HG02759 (cell line): ENCODE data around the gene ADGRB3.
"Not testable (repeated sequence)": the region's sequence is repeated elsewhere in the genome, so short reads cannot be mapped to it uniquely, and the experiment has no call there.

Experiments
- ATAC-seq: cut with Tn5 transposase; IDR thresholded peaks from one replicate; pipeline ENCODE4 v1.9.1; 2021; ENCODE audit warnings: mild to moderate bottlenecking, moderate library complexity; ENCODE audit not compliant: unreplicated experiment

Gene ADGRB3

DNA sequence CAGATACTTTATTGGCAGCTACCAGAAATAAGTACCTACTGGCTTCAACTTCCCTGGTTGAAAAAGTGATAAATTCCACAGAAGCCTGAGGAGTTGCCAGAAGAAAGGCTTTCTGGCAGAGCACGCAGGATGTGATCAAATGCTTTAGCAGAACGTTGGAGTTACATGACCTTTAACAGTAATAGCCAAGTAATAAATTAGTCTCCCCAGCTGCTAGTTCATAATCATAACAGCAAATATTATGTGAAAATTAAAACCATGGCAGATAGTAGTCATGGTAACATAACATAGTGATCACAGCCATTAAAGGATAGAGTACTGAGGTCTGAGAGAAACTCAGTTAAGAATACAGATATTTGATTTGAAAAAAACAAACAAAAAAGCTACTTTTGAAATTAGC is 567.7 kb downstream of the ADGRB3 start:
- no peak for ATAC-seq

DNA sequence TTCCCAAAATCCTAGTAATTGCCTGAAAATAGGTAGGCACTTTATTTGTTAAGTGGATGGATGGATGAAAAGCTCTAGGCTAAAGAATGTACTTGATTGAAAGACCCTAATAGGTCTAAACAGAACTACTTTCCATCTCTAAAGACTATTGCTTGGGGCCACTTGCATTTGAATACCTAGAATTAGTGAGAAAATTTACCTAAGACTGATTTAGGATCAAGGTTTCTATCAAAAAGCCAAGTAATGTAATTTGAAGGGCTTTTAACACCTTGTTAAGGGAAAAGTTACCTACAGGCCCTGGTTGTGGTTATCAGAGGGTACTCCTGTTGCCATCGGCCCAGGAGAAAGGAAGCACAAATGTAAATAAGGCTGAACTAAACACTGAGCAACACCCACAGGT is 581.0 kb downstream of the ADGRB3 start:
- no peak for ATAC-seq

DNA sequence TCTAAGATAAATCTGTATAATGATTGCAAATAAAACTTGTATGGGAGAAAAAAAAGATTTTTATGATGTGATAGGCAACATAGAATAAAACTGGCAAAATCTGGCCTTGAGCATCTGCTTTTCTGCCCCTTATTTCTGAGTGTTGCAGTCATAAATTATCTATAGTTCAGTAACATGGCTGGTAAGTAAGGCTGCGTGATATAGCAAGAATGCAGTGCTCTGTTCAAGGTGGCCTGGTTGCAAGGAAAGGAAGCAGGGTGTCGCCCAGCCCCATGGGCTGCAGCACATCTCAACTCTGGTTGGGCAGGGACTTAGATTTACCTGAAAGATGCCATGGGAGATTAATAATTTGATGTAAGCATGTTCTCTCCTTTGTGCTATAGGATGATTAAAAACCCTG is 582.3 kb downstream of the ADGRB3 start:
- no peak for ATAC-seq

DNA sequence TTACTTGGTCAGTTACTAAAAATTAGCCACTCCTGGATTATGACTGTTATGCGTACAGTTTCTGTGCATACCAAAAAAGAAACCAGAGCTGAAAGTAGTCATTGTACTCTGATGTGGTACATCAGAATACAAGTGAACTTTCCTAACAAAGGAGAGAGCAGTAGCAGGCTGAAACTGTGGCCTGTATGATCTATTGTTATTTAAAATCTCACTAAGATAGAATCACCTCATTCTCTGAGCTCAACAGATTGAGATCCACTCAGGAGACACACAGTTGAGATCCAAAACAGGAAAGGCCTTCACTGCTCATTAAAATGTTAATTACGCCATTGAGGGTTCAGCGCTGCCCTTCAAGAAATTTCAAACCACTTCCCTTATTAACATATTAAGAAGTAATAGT is 585.3 kb downstream of the ADGRB3 start:
- no peak for ATAC-seq

DNA sequence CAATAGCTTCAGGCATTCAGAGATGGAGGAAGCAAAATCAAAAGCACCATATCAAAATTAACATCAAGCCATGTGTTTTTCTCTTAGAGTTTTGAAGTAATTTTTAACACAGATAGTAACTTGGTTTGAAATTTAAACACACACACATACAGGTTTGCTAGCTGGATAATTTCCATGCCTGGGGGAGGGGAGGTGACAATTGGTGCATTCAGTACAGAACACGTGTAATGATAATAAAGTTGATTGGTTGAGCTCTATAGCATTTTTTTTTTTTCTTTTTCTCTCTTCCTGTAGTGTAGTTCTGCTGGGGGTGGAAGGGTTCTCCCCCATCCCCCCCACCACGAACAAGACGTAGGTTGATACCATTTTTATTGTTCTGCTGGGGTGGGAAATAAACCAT is 596.9 kb downstream of the ADGRB3 start:
- no peak for ATAC-seq

DNA sequence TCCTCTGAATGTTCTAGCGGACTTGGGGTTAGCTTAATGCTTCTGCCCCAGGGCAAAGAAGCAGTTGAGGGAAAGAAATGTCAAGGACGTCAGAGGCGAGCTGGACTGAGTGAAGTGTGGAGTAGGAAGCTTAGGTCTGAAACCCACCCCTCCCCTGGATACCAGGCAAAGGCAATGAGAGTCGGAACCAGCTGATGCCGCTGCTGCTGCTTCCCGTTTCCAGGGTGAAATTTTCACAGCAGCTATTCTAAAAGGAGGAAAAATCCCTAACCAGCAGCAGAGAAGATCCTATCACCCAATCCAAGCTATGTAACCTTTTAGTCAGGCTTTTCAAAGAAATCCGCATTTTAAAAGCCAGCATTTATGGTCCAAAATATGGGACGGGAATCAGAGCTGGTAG is 597.4 kb downstream of the ADGRB3 start:
- ATAC-seq = peak; percentile 11

DNA sequence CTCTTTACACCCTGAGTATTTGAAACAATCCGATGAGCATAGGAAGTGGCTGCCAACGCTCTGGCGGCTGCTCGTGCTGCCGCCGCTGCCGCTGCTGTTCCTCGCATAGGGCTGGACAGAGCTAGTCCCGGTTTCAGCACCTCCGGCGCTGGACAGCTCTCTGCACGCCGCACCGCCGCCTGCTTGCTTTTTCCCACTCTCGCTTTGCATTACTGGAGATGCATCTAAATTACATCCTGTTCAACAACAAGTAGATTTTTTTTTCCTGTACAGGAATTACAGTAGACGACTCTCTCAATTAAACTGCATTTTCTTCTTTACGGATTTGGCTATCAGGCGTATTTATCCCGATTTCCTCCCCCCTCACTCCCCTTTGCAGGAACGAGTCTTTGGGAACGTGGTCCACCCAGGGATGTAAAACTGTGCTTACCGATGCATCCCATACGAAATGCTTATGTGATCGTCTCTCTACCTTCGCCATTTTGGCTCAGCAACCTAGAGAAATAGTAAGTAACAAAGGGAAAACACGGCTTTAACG is 597.9 kb downstream of the ADGRB3 start:
- peak; percentile 98 for ATAC-seq

DNA sequence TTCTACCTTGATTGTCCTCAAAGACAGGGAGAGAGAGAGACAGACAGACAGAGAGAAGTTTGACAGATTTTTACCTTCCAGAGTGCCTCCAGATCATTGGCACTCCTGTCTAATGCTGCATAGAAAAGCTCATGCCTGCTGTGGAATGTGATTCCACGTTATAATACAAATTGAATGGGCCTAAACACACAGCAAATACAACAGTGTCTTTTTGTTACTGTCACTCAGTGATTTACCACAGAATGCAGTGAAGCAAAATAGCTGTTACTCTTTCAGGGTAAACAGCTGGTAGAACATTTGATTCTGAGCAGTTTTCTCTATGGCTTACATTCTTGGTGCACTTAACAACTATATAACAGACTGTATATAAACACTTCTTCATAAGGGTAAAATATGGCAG is 603.0 kb downstream of the ADGRB3 start:
- ATAC-seq = no peak

DNA sequence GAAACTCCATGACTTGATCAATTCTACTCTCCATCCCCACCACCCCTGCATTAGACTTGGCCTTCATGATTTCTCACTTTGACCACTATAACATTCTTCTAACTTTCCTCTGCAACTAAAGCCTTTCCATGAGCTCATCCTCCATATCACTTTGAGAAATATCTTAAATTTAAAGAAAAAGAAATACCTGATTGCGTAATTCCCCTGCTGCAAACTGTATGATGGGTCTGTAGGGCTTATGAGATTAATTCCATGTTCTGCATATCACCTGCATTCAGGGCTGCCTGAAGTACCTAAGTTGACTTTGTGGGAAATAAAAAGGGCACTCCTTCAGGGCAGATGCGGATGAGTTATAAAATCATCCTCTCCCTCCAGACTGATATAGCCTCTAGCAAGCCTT is 611.9 kb downstream of the ADGRB3 start:
- ATAC-seq = no peak

DNA sequence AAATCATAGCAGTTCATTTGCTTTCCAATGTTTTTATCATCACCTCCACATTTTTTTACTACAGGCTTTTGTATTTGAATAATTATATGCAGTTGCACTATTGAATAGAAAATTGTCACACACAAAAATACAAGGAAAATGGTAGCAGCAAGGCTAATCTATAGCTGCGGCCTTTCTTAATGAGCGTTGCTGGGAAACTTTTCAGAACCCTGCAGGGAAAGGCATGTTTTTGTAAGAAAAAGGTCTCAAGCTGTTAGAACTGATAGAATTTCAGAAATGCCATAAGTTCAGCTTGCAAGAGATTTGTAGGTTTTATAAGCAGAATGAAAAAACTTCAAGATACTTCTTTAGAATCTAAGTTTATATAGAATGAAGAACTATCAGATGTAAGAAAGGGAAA is 625.9 kb downstream of the ADGRB3 start:
- ATAC-seq = no peak

DNA sequence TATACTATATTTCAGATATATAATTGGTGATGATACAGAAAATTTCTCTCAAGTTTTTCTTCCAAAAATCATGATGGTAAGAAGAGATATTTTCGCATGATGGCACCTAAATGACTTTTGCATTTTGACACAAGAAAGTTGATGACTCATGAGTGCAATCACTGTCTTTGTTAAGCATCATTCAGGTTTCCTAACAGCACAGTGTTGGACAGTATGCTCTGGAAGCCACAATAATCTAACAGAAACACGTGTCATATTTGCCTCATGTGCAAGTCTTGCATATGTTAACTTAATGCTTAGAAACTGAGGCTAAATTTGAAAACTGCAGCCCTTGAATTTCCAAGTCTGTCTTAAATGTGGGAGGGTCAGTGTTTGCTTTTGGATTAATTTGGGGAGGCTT is 628.2 kb downstream of the ADGRB3 start:
- no peak for ATAC-seq

DNA sequence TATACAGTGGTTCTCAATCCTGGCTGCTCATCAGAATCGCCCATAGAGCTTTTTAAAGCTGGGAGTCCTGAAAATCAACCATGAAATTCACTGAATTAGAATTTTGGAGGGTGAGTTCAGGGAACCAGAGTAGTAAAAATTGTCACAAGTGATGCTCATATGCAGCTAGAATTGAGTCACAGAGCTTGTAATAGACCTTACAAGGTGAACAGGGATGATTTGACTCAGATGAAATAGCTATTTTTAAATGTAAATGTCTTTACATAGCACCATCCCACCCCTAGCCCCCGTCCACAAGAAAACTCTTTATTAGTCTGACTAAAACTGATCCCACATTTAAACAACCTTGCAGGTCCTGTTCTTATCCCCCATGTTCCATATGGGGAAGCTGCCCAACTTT is 630.0 kb downstream of the ADGRB3 start:
- ATAC-seq = no peak

DNA sequence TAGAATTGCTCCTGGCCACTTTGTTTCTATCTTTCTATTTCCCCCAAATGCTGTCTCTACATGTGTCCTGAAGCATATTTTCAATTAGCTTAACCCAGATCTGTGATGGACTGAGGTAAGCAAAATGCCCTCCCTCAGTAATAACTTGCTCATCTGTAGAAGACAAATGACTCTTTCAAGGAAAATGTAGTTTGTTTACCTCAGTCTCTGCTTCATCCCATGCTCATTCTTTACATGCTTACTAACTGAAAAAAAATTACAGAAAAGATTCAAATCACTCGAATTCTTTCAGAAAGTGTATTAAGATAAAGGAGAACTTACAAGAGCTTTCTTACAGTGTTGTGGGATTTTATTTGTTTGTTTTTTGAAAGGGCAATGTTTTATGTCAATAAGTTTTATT is 630.6 kb downstream of the ADGRB3 start:
- no peak for ATAC-seq

DNA sequence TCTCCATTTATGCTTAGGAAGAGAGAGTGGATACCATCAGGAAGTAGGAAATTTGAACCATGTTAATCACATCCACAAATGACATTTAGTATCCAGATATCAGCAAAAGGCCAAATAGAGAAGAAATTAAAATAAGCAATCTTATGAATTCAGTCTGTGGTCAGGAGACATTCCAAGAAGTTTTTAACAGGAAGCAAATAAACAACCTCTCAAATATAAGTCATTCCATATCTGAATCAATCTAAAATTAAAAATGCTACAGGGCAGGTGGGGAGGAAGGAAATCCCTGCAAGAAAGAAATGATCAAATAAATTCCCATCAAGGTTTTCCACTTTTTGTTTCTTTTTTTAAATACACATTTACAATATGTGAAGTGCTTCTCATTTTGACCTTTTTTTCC is 641.1 kb downstream of the ADGRB3 start:
- no peak for ATAC-seq

DNA sequence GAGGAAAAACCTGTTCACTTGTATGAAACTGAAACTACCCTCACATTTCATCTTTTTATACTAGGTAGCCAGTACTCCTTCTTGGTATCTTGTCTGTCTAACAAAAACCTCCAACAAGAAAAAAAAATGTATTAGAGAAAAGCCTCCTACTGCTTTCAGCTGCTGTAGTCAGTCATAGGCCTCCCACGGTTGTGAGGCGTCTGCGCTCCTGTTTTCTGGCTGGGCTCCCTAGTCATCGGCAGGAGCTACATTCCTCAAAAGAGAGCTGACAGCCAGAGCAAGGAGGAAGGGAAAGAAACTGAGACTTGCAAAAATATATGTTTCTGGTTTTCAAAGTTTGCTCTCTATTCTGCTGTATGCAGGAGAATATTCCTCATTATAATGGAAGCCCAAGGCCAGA is 644.7 kb downstream of the ADGRB3 start:
- ATAC-seq = no peak

DNA sequence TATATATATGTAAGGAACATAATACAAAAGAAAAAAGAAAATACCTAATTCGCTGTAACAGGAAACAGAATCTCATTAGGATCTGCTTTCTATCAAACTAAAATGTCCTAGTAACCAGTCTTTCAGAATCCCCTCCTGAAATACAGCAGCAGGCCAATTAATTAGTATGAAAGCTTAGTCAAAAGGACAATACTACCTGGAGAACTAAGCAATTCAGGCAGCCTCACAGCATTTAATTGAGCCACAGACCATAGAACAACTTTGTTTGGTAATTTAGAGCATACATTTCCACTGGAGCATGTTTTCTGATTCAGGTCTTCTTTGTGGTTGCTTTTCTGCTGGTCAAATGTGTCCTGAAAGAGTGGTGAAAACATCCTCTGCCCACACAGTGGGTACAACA is 645.8 kb downstream of the ADGRB3 start:
- no peak for ATAC-seq

DNA sequence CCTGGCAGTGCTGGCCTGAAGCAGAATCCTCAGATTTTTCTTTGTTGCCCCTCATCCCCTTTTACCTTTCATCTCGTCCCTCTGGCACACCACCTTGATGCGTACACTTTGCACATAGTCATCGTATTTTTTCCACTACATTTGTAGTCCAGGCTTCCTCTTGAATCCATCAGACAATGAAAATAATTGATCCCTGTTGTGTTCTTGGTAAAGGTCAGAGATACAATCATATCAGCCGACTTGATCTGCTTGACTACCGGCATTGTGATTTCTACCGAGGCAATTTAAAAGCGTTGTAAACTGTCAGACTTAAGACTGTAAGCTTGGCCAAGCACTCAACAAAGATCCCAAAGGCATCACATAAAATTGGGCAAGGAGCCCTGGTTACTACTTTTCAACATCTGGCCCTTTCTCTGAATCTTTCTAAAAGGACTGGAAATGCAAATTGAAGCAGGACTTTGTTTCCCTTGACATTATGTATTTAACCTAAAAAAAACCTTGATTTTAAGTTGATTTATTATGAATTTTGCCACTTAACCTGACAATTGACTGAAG is 649.2 kb downstream of the ADGRB3 start:
- ATAC-seq = no peak

DNA sequence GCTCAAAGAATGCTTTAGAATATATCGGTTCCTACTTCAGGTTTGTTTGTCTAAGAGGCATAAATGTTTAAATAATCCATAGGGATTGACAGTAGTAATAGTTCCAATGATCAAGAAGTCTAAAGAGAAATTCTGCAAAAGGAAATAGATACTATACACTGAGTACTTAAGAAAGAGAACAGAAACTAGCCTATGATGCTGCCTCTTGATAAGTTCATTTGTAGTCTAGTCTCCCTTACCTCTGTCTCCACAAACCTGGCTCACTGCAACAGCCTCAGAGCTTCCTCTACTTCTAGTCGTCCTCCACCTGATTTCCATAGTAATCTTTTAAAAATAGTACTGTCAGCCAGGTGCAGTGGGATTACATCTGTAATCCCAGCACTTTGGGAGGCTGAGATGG is 650.0 kb downstream of the ADGRB3 start:
- ATAC-seq = no peak

DNA sequence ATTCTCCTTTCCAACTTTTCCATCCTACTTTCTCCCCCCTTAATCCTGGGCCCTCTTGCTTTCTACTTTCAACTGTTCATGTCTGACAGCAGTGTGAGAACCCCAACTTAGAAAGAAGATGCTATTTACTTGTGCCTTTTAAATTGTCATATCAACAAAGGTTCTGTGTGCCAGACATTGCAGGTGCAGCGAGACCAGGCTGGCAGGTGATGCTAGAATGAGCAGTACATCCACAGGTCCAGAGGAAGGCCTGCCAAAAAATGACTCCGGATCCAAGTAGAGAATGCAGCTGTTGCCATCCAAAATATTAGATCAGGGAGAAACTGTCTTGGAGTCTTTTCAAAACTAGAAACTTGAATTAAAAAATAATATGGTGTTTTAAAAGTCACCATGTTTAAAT is 651.2 kb downstream of the ADGRB3 start:
- no peak for ATAC-seq

DNA sequence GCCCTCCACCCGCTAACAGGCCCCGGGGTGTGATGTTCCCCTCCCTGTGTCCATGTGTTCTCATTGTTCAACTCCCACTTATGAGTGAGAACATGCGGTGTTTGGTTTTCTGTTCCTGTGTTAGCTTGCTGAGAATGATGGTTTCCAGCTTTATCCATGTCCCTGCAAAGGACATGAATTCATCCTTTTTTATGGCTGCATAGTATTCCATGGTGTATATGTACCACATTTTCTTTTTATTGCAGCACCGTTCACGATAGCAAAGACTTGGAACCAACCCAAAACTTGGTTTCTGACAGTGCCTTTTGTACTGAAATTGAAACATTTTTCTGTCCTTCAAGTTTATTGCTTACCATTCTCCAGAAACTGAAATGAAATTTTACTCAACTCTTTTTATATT is 653.1 kb downstream of the ADGRB3 start:
- not testable (repeated sequence) for ATAC-seq

DNA sequence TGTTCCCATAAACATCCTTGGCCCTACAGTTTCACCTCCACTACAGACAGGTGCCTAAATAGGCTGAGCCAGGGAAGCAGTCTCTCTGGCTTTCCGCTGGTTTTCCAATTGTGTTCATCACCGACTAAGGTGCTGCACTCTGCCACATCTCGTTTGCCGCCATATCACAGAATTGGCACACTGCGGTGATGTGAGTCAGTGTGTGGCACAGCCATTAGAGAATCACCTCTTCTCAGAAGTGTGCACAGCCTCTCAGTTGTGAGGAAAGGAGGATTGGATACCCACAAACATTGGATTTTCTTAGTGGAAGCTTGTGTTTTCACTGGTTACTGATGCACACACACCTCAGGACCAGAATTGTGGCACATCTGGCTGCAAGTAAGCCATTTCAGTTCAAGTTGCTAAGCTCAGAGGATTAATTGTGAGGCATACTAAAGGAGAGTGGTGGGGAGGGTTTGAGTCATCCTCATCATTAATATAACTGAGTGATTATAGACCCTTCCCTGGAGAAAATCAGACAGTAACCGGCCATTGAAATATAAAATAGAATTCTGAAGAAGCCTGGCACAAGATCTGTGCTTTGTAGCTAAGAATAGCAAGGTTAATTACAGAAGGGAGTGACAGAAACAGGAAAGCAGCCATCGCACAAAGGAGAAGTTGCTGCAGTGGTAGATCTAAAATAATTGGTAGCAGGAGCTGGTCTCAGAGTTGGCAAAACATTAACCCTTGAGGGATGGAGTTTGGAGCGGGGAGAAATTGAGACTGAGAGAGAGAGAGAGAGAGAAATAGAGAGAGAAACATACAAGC is 654.8 kb downstream of the ADGRB3 start:
- no peak for ATAC-seq

DNA sequence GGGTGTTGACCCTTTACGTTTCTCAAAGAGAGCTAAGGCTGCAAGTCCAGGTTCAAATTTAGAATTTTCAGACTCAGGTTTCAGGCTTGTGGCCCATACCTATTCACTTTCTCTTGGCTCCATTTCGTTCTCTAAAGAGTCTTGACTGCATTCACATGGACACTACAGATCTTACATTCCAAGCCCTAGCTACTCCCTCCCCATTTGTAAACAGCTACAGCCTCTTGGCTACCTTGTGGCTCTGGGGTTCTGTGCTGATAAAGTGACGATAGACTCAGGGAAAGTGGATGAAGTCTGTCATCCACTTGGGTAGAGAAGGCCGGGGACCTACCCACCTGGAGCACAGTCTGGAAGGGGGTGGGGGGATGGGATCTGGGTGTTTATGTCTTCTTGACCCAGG is 658.4 kb downstream of the ADGRB3 start:
- ATAC-seq = no peak

DNA sequence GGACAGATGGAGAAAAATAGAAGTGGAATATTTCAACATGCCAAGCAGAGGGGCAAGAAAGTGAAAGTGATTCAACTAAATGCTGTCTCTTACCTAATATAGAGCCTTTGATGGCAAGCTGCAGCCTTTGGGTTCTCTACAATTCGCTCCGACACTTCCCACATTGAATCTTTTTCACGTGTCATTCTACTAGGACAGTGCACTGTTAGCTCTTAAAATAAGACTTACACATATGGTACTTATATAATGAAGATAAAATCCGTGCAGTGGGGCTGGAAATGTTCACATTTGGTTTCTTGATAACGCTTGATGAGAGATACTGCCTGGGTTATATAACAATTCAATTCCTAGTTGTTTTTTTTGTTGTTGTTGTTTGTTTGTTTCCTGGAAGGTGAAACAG is 659.3 kb downstream of the ADGRB3 start:
- ATAC-seq = no peak
